Karpas-422 (cell line): ENCODE results near the gene KIAA1614. TPM values are rescaled to one million over a fixed set of nuclear protein-coding genes. Genes with fewer than 3 reads are reported as not detected.

Source experiments
- DNase-seq: peaks from one replicate; pipeline ENCODE4 v3.0.0-alpha.2; 2015
- H2AFZ ChIP-seq: fragments of 200-600 bp; sonication (generic); 2 replicates; pipeline ENCODE4 v1.6.1; 2014; ENCODE audit warnings: antibody characterized with exemption, low read length, mixed read lengths
- H3K27ac ChIP-seq: fragments of 200-600 bp; sonication (generic); 2 replicates; pipeline ENCODE4 v1.5.1; 2014; ENCODE audit warnings: mild to moderate bottlenecking, low read length, moderate library complexity
- H3K27me3 ChIP-seq: fragments of 200-600 bp; sonication (generic); 2 replicates; pipeline ENCODE4 v1.6.1; 2014; ENCODE audit warnings: low read length, mixed read lengths
- H3K36me3 ChIP-seq: fragments of 200-600 bp; sonication (generic); 2 replicates; pipeline ENCODE4 v1.6.1; 2014; ENCODE audit warnings: low read length, mixed read lengths; ENCODE audit not compliant: insufficient read depth
- H3K4me1 ChIP-seq: fragments of 200-600 bp; sonication (generic); 2 replicates; pipeline ENCODE4 v1.6.1; 2014; ENCODE audit warnings: mild to moderate bottlenecking, low read length, mixed read lengths
- H3K4me2 ChIP-seq: fragments of 200-600 bp; sonication (generic); 2 replicates; pipeline ENCODE4 v1.6.1; 2014; ENCODE audit warnings: low read length, low read depth, mild to moderate bottlenecking; ENCODE audit not compliant: poor library complexity, severe bottlenecking
- H3K4me3 ChIP-seq: fragments of 200-600 bp; sonication (generic); 2 replicates; pipeline ENCODE4 v1.5.1; 2014; ENCODE audit warnings: mild to moderate bottlenecking, antibody characterized with exemption, low read length, mixed read lengths
- H3K79me2 ChIP-seq: fragments of 200-600 bp; sonication (generic); 2 replicates; pipeline ENCODE4 v1.6.1; 2014; ENCODE audit warnings: mild to moderate bottlenecking, low read length, mixed read lengths
- H3K9ac ChIP-seq: fragments of 200-600 bp; sonication (generic); 2 replicates; pipeline ENCODE4 v1.6.0; 2014; ENCODE audit warnings: low read length
- H3K9me2 ChIP-seq: fragments of 200-600 bp; sonication (generic), shearing (Covaris generic); replicated peaks from 2 replicates; pipeline ENCODE4 v1.6.0; 2014; ENCODE audit warnings: mild to moderate bottlenecking, low read length, moderate library complexity; ENCODE audit not compliant: insufficient read depth
- H3K9me3 ChIP-seq: fragments of 300-700, 200-600 bp; sonication (generic); 2 replicates; pipeline ENCODE4 v1.6.1; 2014; ENCODE audit warnings: low read length, mixed read lengths
- H4K20me1 ChIP-seq: fragments of 200-600 bp; sonication (generic); 2 replicates; pipeline ENCODE4 v1.6.1; 2014; ENCODE audit warnings: mild to moderate bottlenecking, antibody characterized with exemption, low read length, low read depth; ENCODE audit not compliant: insufficient read depth
- total RNA-seq: library from RNA; depleted of rRNA; stranded (reverse); fragments of >200 nt; shearing (Covaris generic); gene quantifications from 2 replicates; pipeline ENCODE4 v1.2.3, GENCODE V29; 2014; ENCODE audit warnings: low replicate concordance

The KIAA1614 gene
- total RNA-seq, 1 experiment from 2014 or later: not detected

DNA sequence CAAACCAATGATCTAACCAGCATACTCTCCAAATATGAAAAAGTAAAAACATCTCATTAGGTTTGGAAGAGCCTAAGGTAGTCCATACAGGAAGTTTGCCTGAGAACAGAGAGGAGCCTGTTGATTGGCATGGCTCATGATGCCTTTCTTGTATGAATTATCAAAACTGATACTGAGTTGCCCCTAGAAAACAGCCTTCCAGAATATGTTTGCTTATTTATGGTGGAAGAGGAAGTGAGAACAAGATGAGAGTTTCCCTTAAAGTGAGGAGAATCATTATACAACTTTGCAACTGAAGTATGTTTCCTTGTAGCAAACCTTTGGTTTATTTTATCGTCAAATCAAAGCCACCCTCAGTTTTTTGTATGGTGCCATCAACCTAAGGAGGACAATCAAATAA lies 23.8 kb upstream of the KIAA1614 start:
- H3K79me2 ChIP-seq: no peaks in the 10 kb centered on the region
- no peak overlapping the region for H2AFZ ChIP-seq
- no peak overlapping the region for H3K4me2 ChIP-seq
- no peak overlapping the region for H3K4me3 ChIP-seq
- no peak overlapping the region for H3K9ac ChIP-seq
- H3K27ac ChIP-seq: no peak overlapping the region
- DNase-seq: no peak
- H4K20me1 ChIP-seq: no peaks in the 10 kb centered on the region
- no peaks in the 10 kb centered on the region for H3K27me3 ChIP-seq
- H3K36me3 ChIP-seq: no peaks in the 10 kb centered on the region
- H3K9me3 ChIP-seq: no peaks in the 10 kb centered on the region
- no peaks in the 10 kb centered on the region for H3K4me1 ChIP-seq
- H3K9me2 ChIP-seq: no peaks in the 10 kb centered on the region

DNA sequence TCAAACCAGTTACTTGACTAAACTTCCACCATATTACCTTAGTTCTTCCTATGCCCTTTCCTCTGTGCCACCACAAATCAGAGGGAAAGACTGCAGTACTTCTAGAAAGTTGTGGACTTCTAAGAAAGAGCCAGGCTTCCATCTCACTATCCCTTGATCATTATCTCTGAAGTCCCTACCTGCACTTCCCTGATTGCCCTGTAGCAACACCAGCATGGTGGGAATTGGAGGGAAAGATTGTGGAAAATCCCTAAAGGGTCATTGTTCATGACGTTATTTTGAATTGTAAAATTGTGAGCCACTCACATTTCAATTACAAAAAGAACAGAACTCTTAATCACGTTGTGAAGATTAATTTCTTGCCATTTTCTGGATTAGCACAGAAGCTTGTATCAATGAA lies 23.4 kb upstream of the KIAA1614 start:
- H3K27me3 ChIP-seq: no peaks in the 10 kb centered on the region
- H3K27ac ChIP-seq: no peak overlapping the region
- no peak overlapping the region for H3K4me2 ChIP-seq

DNA sequence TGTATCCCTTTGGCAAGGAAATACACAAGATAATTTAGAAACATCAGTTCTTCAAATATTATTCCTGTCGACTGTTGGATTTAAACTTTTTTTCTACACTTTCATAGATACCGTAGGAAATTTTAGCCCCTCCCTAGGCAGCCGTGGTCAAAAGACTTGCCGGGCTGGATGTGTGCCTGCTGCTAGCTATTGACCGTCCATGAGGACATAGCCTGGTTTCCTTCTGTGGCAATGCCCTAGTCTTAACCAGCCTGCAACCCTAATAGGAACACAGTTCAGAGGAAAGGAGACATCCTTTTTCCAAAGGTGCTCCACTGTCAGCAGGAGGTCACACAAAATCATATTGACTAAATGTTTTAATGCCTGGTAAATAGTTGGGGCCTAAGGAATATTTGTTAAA lies 20.4 kb upstream of the KIAA1614 start:
- no peak overlapping the region for H2AFZ ChIP-seq
- no peaks in the 10 kb centered on the region for H3K4me1 ChIP-seq
- no peak for DNase-seq
- no peak overlapping the region for H3K27ac ChIP-seq
- H3K27me3 ChIP-seq: no peaks in the 10 kb centered on the region
- H3K9ac ChIP-seq: no peak overlapping the region
- H3K79me2 ChIP-seq: no peaks in the 10 kb centered on the region
- no peaks in the 10 kb centered on the region for H4K20me1 ChIP-seq
- no peaks in the 10 kb centered on the region for H3K9me2 ChIP-seq
- H3K9me3 ChIP-seq: no peaks in the 10 kb centered on the region
- H3K4me3 ChIP-seq: no peak overlapping the region
- H3K4me2 ChIP-seq: no peak overlapping the region
- no peaks in the 10 kb centered on the region for H3K36me3 ChIP-seq

More for the DNA sequence above, 23.4 kb upstream of the KIAA1614 start:
- Histone ChIP-seq H3K9ac (no peak overlapping the region), H3K4me1 (no peaks in the 10 kb centered on the region), H2AFZ (no peak overlapping the region), H4K20me1 (no peaks in the 10 kb centered on the region), H3K4me3 (no peak overlapping the region), H3K36me3 (no peaks in the 10 kb centered on the region), H3K9me2 (no peaks in the 10 kb centered on the region), H3K9me3 (no peaks in the 10 kb centered on the region), H3K79me2 (no peaks in the 10 kb centered on the region)
- DNase-seq: no peak

DNA sequence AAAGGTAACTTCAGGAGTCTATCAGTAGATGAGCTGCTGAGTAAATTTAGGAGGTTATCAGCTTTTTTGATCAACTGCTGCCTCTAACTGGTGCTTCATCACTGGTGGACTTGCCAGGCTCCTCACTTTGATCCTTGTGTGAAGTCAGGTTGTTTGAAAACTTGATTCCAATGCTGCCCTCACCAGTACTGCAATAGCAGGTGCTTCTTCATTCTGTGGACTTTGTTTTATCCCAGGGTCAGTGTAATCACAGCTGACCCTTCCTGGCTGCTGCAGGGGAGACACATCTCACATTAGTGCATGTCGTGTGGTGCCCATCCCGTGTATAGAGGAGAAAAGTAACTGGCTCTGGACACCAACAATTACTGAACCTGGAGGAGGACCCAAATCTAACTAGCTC lies 20.0 kb upstream of the KIAA1614 start:
- no peaks in the 10 kb centered on the region for H3K9me2 ChIP-seq
- no peak overlapping the region for H2AFZ ChIP-seq
- no peaks in the 10 kb centered on the region for H3K36me3 ChIP-seq
- H3K4me2 ChIP-seq: no peak overlapping the region
- no peaks in the 10 kb centered on the region for H4K20me1 ChIP-seq
- no peak for DNase-seq
- no peaks in the 10 kb centered on the region for H3K27me3 ChIP-seq
- H3K79me2 ChIP-seq: no peaks in the 10 kb centered on the region
- no peak overlapping the region for H3K27ac ChIP-seq
- H3K4me1 ChIP-seq: no peaks in the 10 kb centered on the region
- H3K9ac ChIP-seq: no peak overlapping the region
- no peak overlapping the region for H3K4me3 ChIP-seq
- H3K9me3 ChIP-seq: no peaks in the 10 kb centered on the region

DNA sequence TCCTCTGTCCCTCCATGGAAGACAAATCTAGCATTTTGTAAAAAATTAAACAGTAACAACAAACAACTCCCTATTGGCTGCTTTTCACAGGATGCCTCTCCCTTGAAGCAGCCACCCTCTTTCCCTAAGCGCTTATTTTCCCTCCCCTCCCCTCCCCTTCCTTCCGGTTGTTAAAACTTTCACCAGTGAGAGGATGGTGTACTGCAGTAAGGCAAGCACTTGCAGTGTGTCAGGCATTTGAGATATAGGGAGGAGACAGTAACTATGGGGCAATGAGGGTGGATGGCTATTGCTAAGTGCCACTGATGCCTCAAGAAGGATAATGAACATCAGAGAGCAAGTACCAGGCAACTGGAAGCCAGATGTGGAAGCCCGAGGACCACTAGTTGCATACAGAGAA lies 19.1 kb upstream of the KIAA1614 start:
- Histone ChIP-seq H4K20me1 (no peaks in the 10 kb centered on the region), H2AFZ (no peak overlapping the region), H3K79me2 (no peaks in the 10 kb centered on the region), H3K4me2 (no peak overlapping the region), H3K9me3 (no peaks in the 10 kb centered on the region), H3K4me1 (no peaks in the 10 kb centered on the region), H3K9ac (no peak overlapping the region), H3K9me2 (no peaks in the 10 kb centered on the region), H3K4me3 (no peak overlapping the region), H3K27ac (no peak overlapping the region), H3K27me3 (no peaks in the 10 kb centered on the region), H3K36me3 (no peaks in the 10 kb centered on the region)
- no peak for DNase-seq

DNA sequence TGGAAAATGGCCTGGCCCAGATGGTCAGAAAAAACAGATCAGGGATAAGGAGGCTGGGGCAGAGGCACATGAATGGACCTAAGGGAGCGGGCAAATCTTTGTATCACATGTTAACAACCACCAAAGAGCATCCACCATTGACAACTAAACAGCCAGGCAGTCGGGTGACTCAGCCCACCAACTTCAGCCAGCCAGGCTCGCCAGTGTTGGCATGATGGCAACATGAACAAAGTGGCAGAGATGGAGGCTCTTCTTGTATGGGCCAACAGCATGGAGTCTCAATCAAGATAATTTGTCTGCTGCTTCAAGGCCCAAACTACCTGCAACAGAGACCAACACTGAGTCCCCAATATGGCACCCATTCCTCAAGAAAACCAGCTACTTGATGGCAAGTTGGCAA lies 16.5 kb upstream of the KIAA1614 start:
- Histone ChIP-seq H3K9me2 (no peaks in the 10 kb centered on the region), H3K27ac (no peak overlapping the region), H3K9me3 (no peaks in the 10 kb centered on the region), H4K20me1 (no peaks in the 10 kb centered on the region), H3K36me3 (no peaks in the 10 kb centered on the region), H3K4me3 (no peak overlapping the region), H3K4me1 (no peaks in the 10 kb centered on the region), H3K9ac (no peak overlapping the region), H3K4me2 (no peak overlapping the region), H3K79me2 (no peaks in the 10 kb centered on the region), H2AFZ (no peak overlapping the region), H3K27me3 (no peaks in the 10 kb centered on the region)
- DNase-seq: no peak

DNA sequence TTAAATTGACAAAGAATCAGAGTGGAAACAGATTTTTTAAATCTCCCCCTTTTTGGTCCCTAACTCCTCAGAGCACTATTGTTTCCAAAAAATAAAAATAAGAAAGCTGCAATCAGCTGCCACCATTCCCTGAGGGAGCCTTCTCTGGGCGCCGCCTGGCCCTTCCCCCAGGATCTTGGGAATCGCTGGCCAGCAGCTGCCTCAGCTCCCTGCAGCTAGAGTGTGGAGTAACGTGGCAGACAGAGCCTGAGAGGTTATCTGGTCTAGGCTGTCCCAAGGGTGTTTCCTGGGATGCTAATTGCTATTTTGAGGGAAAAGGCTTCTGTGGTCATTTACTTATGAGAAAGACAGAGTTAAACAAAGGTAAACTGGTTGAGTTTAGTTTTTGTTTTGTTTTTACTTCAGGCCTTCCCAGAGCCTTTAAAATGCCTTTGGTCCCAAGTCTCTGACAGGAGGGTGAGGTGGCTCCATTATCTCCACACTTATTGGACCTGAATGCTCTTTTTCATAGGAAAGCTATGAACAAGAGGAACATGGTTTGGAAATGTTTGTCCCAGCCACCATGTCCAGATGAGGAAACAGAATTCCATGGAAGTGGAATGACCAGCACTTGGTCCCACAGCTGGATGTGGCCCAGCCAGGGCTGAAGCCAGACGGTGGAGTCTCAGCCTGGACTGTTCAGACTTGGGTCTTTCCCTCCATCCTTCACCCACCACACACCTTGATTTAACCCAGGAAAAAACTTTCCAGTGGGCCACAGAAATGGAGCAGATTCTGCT lies 14.1 kb upstream of the KIAA1614 start:
- H3K79me2 ChIP-seq: no peaks in the 10 kb centered on the region
- H3K4me1 ChIP-seq: no peaks in the 10 kb centered on the region
- no peak overlapping the region for H3K4me2 ChIP-seq
- H3K4me3 ChIP-seq: no peak overlapping the region
- no peaks in the 10 kb centered on the region for H3K9me3 ChIP-seq
- H3K27ac ChIP-seq: no peak overlapping the region
- no peak overlapping the region for H2AFZ ChIP-seq
- H3K9me2 ChIP-seq: no peaks in the 10 kb centered on the region
- DNase-seq: no peak
- H3K27me3 ChIP-seq: no peaks in the 10 kb centered on the region
- no peak overlapping the region for H3K9ac ChIP-seq
- no peaks in the 10 kb centered on the region for H4K20me1 ChIP-seq
- H3K36me3 ChIP-seq: no peaks in the 10 kb centered on the region

DNA sequence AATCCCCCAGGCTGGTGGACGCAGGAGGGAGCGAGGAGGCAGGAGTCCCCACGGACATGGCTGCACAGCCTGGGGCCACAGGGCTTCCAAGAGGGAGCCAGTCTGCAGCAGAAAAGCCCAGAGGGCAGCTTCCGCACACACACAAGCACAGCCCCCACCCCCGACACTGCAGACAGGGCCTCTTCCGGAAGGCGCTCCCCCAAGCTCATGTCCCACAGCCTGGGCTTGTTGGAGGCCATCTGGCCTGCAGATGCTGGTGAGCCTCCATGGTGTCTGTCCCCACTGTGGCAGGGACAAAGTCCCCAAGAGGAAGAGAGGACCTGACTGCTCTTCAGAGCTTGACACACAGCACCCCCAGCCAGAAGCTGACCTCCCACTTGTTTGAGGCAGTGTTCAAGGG lies 13.4 kb upstream of the KIAA1614 start:
- Histone ChIP-seq H3K9me2 (no peaks in the 10 kb centered on the region), H3K27me3 (no peaks in the 10 kb centered on the region), H3K4me3 (no peak overlapping the region), H2AFZ (no peak overlapping the region), H3K4me2 (no peak overlapping the region), H3K79me2 (no peaks in the 10 kb centered on the region), H3K36me3 (no peaks in the 10 kb centered on the region), H3K27ac (no peak overlapping the region), H3K9ac (no peak overlapping the region), H3K9me3 (no peaks in the 10 kb centered on the region), H4K20me1 (no peaks in the 10 kb centered on the region), H3K4me1 (no peaks in the 10 kb centered on the region)
- no peak for DNase-seq
